ENCODE results near the gene TBC1D3G. TPM values are rescaled to one million over a fixed set of nuclear protein-coding genes. Genes with fewer than 3 reads are reported as not detected.
"Not testable (repeated sequence)": the region's sequence is repeated elsewhere in the genome, so short reads cannot be mapped to it uniquely, and the experiment has no call there.

The TBC1D3G gene
- not detected for polyA plus RNA-seq

- H3K27ac Mint-ChIP-seq; H3K9me3 Mint-ChIP-seq; H3K36me3 Mint-ChIP-seq; DNase-seq; H3K4me1 Mint-ChIP-seq; H3K27me3 Mint-ChIP-seq (ENCODE audit: low read depth in 3 of 3); H3K4me3 Mint-ChIP-seq: not testable (repeated sequence)
These were observed at the start of gene TBC1D3G for GRCh38 chr17:36323584-36323983. TBC1D3G (plus strand) TSS chr17:36323884; CDS start chr17:36325412, 1,528 bp downstream.

GRCh38 chr17:36283256-36283655 lies 40.4 kb upstream of the TBC1D3G start:
- not testable (repeated sequence) for H3K36me3 Mint-ChIP-seq; H3K27ac Mint-ChIP-seq; H3K27me3 Mint-ChIP-seq (ENCODE audit: low read depth in 3 of 3); H3K9me3 Mint-ChIP-seq; H3K4me1 Mint-ChIP-seq; DNase-seq; H3K4me3 Mint-ChIP-seq

GRCh38 chr17:36284219-36284618 lies 39.5 kb upstream of the TBC1D3G start:
- H3K36me3 Mint-ChIP-seq; H3K4me3 Mint-ChIP-seq; H3K4me1 Mint-ChIP-seq; DNase-seq; H3K27ac Mint-ChIP-seq; H3K27me3 Mint-ChIP-seq (ENCODE audit: low read depth in 3 of 3); H3K9me3 Mint-ChIP-seq: not testable (repeated sequence)

- not testable (repeated sequence) for DNase-seq; H3K27me3 Mint-ChIP-seq (ENCODE audit: low read depth in 3 of 3); H3K4me3 Mint-ChIP-seq; H3K36me3 Mint-ChIP-seq; H3K9me3 Mint-ChIP-seq; H3K27ac Mint-ChIP-seq; H3K4me1 Mint-ChIP-seq
These were observed 33.6 kb upstream of the TBC1D3G start for GRCh38 chr17:36289965-36290612.

- not testable (repeated sequence) for H3K27ac Mint-ChIP-seq; H3K9me3 Mint-ChIP-seq; H3K36me3 Mint-ChIP-seq; H3K27me3 Mint-ChIP-seq (ENCODE audit: low read depth in 3 of 3); H3K4me1 Mint-ChIP-seq; DNase-seq; H3K4me3 Mint-ChIP-seq
These were observed 28.5 kb upstream of the TBC1D3G start for GRCh38 chr17:36295161-36295560.

- not testable (repeated sequence) for DNase-seq; H3K4me3 Mint-ChIP-seq; H3K27ac Mint-ChIP-seq; H3K9me3 Mint-ChIP-seq; H3K36me3 Mint-ChIP-seq; H3K27me3 Mint-ChIP-seq (ENCODE audit: low read depth in 3 of 3); H3K4me1 Mint-ChIP-seq
These were observed 7.9 kb upstream of the TBC1D3G start for GRCh38 chr17:36315736-36316135.

GRCh38 chr17:36362496-36362895 lies 38.8 kb downstream of the TBC1D3G start:
- DNase-seq; H3K27ac Mint-ChIP-seq; H3K4me3 Mint-ChIP-seq; H3K27me3 Mint-ChIP-seq (ENCODE audit: low read depth in 3 of 3); H3K4me1 Mint-ChIP-seq; H3K36me3 Mint-ChIP-seq; H3K9me3 Mint-ChIP-seq: not testable (repeated sequence)

- H3K27me3 Mint-ChIP-seq (ENCODE audit: low read depth in 3 of 3); H3K4me1 Mint-ChIP-seq; H3K4me3 Mint-ChIP-seq; H3K9me3 Mint-ChIP-seq; H3K27ac Mint-ChIP-seq; DNase-seq; H3K36me3 Mint-ChIP-seq: not testable (repeated sequence)
These were observed 52.3 kb downstream of the TBC1D3G start for GRCh38 chr17:36375938-36376337.

Other genes starting within 250 kb of the TBC1D3G start
- 100 to 1,000 TPM; 120 to 149 (median 128) TPM for gene CCL3, start 233.7 kb upstream of the TBC1D3G start, polyA plus RNA-seq
- 1,000 to 10,000 TPM in 1 of 3 donors, 100 to 1,000 TPM in 2; 748 to 1,008 (median 970) TPM for gene CCL4, start 220.1 kb upstream of the TBC1D3G start, polyA plus RNA-seq
- gene TBC1D3B, start 147.2 kb upstream of the TBC1D3G start, polyA plus RNA-seq: not detected
- 10 to 100 TPM in 1 of 3 donors, 1 to 10 TPM in 2; 1.0 to 39.5 (median 2.9) TPM for gene CCL3L1, start 127.1 kb upstream of the TBC1D3G start, polyA plus RNA-seq
- gene CCL4L2, start 112.8 kb upstream of the TBC1D3G start, polyA plus RNA-seq: 100 to 1,000 TPM in 1 of 3 donors, 10 to 100 TPM in 2; 30.5 to 129 (median 54.3) TPM
- gene TBC1D3I, start 59.3 kb upstream of the TBC1D3G start, polyA plus RNA-seq: not detected
- gene TBC1D3H, start 64.6 kb downstream of the TBC1D3G start, polyA plus RNA-seq: not detected
- gene ZNHIT3, start 162.8 kb downstream of the TBC1D3G start, polyA plus RNA-seq: 10 to 100 TPM; 77.2 to 99.9 (median 91.5) TPM
- 1 to 10 TPM; 2.8 to 8.3 (median 4.1) TPM for gene MYO19, start 211.0 kb downstream of the TBC1D3G start, polyA plus RNA-seq
- gene PIGW, start 211.1 kb downstream of the TBC1D3G start, polyA plus RNA-seq: 10 to 100 TPM in 2 of 3 donors, 1 to 10 TPM in 1; 7.2 to 18.8 (median 11.3) TPM
- 10 to 100 TPM; 28.2 to 60.0 (median 35.7) TPM for gene GGNBP2, start 221.0 kb downstream of the TBC1D3G start, polyA plus RNA-seq

Measured in immature natural killer cell (primary cell).